NB4 (cell line): ENCODE data around the gene RBM26.

Source experiments
- CTCF ChIP-seq: IDR thresholded peaks from one replicate; pipeline ENCODE4 v1.5.1; 2012; ENCODE audit warnings: low read depth, low read length
- MAX ChIP-seq: IDR thresholded peaks from 2 replicates; pipeline ENCODE4 v1.6.1; 2011; ENCODE audit warnings: low read depth, low read length

- no peak for TF ChIP-seq MAX
- no peak for TF ChIP-seq CTCF
Observed at GRCh38 chr13:79442706-79443105, 36.7 kb upstream of the RBM26 start.
